ENCODE data around the gene PCBP3.
"Not testable (repeated sequence)": the region's sequence is repeated elsewhere in the genome, so short reads cannot be mapped to it uniquely, and the experiment has no call there.

Gene PCBP3

GRCh38 chr21:45832741-45833235 is 189.3 kb downstream of the PCBP3 start:
- not testable (repeated sequence) for DNase-seq

DNA sequence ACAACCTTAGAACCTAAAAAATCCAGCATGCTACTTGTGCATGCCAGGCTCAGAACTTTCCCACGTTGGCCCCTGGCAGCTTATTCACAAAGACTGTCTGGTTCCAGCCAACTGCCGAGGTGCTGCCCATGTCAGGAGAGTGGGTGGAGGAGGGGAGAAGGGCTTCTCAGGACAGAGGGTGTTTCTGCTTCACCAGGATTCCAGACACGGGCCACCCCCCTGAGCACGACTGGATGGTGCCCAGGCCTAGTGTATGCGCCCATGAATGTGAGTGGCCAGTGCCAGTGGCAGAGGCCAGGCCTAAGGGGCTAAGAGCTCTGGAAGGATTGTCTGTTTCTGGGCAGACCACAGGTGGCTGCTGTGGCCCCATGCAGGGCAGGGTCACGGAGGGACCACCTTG is 189.9 kb downstream of the PCBP3 start:
- DNase-seq = no peak

- DNase-seq = no peak
Observed at GRCh38 chr21:45834026-45834715, 190.6 kb downstream of the PCBP3 start.

DNA sequence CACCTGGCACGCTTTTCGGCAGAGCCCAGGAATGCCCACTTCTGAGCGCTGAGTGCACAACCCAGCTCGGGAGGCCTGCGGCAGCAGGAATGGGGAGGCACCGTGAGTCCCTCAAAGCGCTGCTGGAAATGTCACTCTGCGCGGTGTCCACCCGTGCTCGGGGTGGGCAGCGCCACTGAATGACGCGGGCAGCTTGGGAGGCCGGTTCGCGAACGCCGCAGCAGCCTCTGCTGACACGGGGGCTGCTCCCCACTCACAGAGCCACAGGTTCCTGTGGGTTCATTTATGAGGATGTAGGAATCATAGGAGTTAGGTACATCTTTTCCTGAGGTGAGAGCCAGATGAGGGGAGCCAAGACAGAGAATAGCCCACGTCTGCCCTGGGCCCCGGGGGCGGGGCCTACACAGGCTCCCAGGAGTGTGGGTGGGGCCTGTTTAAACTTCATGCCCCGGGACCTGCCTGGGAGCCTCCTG is 191.3 kb downstream of the PCBP3 start:
- no peak for DNase-seq

DNA sequence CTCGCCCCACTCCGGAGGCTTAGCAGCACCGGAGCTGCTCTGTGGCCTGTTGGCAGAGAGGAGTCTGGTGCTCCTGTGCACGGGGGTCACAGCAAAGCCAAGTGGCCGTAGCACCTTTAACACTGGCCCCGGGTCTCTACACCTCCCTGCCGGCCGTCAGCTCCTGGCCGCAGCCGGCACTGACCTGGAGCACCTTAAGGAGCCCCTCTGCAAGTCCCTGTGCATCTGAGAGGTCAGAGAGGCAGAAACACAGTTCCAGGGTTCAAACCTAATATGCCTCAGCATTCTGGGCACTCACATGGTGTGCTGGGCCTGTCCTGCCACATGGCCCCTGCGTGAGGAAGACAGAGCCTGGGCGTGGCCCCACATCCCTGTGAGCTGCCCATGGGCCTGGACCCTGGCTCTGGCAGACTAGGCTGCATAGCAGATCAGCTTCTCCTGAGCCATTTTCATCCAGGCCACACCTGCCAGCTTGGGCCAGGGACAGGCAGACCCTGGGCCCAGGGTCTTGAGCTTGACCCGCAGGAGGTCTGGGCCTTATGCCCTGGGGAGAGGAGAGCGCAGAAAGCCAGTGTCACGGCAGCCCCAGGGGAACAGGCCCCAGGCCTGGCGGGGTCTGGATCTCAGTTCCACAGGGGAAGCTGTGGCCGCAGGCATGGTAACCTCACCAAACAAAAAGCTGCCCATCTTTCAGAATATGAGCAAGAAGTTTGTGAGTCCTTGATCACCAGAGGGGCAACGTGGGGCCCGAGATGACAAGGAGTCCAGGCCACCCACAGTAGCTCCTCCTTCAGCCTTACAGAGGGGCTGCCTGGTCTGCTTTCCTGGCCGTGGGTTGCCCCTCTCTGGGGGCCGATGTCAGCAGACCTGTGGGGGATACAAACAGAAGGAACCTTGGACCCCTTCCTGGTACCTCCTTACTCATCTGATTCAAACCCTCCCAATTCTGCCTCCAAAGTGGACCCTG is 192.1 kb downstream of the PCBP3 start:
- DNase-seq = peak; percentile 31

DNA sequence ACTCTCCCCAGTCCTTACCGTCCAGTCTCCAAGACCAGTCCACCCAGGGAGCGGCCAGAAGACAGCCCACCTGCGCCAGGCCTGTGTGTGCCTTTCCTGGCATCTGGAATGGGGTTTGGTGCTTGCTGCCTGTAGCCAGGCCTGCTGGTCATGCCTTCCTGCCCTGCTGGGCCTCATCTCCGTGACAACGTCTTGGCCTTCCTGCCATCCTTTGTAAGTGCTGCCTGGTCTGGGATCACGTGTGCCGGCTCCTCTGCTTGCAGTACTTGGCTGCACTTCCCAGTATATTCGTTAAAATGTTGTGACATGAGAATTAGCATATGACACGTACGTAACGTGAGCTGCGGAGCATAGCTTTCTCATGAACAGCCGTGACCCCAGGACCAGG is 192.7 kb downstream of the PCBP3 start:
- DNase-seq = no peak

GRCh38 chr21:45836694-45837670 is 193.5 kb downstream of the PCBP3 start:
- DNase-seq = no peak

DNA sequence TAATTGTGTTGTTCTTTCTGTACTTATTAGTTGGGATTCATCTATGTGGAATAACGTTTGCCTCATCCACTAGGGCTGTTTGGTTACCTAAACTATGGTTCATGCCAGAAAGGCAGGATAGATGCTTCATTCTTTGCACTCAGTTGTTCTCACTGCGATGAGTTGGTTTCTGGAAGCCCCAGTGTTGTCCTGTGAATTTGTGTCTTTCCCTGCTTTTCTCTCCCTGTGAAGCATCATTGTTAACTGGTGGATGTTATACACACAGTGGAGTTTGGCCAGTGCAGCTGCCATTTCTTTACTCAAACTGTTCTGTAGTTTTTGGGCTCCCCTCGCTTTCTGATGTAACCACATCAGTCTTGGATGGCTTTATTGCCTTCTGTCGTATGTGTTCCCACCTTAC is 194.4 kb downstream of the PCBP3 start:
- DNase-seq = no peak

GRCh38 chr21:45838634-45839033 is 195.1 kb downstream of the PCBP3 start:
- no peak for DNase-seq

GRCh38 chr21:45839274-45839673 is 195.7 kb downstream of the PCBP3 start:
- DNase-seq = no peak

GRCh38 chr21:45841033-45841432 is 197.5 kb downstream of the PCBP3 start:
- DNase-seq = no peak

DNA sequence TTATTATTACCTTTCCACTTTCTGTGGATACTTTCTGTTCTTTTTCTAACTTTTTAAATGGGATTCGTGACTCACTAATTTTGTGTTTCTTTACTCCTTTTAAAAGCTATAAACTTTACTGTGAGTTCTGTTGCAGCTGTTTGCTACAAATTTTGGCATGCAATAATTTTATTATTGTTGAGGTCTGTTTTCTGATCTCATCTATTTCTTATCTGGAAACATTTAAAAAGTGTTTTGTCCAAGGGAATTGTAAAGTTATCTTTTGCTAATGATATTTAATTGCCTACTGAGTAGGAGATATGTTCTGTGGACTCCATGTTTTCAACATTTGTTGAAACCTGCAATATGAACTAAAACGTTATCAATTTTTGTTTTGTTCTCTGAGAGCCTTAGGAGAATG is 199.9 kb downstream of the PCBP3 start:
- no peak for DNase-seq

DNA sequence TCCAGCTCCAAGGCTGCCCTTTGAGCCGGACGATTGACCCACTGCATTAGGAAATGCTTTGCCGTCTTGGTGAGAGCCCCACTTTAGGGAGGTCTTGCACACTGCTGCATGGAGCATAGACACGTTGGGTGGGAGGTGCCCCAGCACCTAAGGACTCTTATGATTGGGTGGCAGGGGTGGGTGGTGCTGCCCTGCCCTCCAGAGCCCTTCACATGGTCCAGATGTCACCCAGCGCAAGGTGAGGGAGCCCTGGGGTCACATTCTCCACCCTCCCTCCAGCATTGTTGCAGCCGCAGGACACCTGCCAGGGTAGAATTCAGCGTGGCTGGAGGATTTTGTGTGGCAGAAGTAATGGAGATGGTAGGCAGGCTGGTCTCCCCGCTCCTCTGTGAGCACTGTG is 200.7 kb downstream of the PCBP3 start:
- no peak for DNase-seq

DNA sequence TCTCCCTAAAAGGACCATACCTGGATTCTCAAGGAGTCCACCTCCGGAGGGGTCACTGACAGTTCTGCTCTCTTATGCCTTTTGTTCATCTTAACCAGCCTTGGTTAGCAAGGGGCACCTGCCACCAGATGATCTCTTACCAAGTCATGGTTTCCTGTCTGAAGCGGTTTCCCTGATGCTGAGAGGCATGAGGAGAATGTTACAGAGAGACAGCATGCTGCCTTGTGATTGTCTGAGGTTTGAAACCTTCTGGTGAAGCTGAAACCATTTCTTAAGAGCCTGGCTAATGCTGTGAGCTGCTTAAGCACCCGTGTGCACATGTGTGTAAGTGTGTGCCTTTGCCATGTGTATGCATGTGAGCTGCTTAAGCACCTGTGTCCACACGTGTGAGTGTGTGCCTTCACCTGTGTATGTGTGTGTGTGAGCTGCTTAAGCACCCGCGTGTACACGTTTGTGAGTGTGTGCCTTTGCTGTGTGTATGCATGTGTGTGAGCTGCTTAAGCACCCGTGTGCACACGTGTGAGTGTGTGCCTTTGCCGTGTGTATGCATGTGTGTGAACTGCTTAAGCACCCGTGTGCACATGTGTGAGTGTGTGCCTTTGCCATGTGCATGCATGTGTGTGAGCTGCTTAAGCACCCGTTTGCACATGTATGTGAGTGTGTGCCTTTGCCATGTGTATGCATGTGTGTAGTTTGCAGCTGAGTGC is 201.7 kb downstream of the PCBP3 start:
- no peak for DNase-seq

GRCh38 chr21:45845770-45846090 is 202.2 kb downstream of the PCBP3 start:
- DNase-seq = no peak

- DNase-seq = no peak
Observed at GRCh38 chr21:45846373-45847160, 203.0 kb downstream of the PCBP3 start.

DNA sequence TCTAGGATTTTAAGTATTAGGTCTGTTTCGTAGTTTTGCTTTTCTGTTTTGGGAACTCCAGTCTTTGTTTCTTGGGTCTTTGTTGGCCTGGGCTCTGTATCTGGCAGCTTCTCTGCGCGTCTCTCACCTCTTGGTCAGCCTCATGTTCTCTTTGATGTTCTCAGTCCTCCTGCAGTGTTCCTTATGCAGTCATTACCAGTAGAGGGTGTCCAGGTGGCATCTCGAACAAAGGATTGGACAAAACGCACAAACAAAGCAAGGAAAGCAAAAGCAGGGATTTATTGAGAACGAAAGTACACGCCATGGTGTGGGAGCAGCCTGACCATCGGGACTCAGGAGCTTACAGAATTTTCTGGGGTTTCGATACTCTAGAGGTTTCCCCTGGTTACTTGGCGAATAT is 204.3 kb downstream of the PCBP3 start:
- DNase-seq = no peak

GRCh38 chr21:45848331-45848730 is 204.8 kb downstream of the PCBP3 start:
- no peak for DNase-seq

GRCh38 chr21:45848805-45849204 is 205.3 kb downstream of the PCBP3 start:
- DNase-seq = no peak

GRCh38 chr21:45849651-45850050 is 206.1 kb downstream of the PCBP3 start:
- DNase-seq = no peak

DNA sequence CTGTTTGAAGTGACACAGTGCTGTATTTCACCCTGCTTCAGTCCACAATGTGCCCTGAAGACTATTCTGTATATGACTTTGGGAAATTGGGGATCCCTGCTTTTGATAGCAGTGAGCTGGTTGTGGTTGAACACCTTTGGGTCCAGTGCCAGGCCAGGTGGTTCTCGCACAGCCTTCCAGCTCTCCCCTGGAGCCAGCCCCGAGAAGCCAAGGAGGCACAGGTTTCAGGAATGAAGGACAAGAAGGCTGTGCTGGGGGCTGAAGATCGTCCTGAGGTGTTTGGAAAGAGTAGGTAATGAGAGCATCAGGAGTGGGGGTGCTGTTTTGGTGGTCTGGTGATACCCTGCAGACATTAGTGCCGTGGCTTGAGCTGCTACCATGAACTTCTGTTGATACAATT is 206.7 kb downstream of the PCBP3 start:
- DNase-seq = no peak

Measured in right forelimb (tissue), 1 donor.